H1 (cell line): Measurements from ENCODE around the gene CDH1. TPM values are rescaled to one million over a fixed set of nuclear protein-coding genes. Genes with fewer than 3 reads are reported as not detected.
A peak's percentile ranks its signal among the peaks of the same experiment; 100 is the strongest.

Experiments used
- BCL11A ChIP-seq, 2 experiments: IDR thresholded peaks; one replicate each; pipeline ENCODE4 v1.6.1; 2011; ENCODE audit warnings: low read depth in 2 of 2, low read length in 2 of 2, mild to moderate bottlenecking in 2 of 2
- CHD2 ChIP-seq: IDR thresholded peaks from 2 replicates; pipeline ENCODE4 v1.6.1; 2012; ENCODE audit warnings: low read length, improper control_type of control experiment
- HDAC2 ChIP-seq, 2 experiments: fragments of 300-600 bp in 1 of 2; sonication (generic) in 1 of 2; IDR thresholded peaks; 2 replicates each; pipeline ENCODE4 v1.6.1; 2011 to 2012; ENCODE audit warnings: low read depth in 2 of 2, low read length in 2 of 2, mild to moderate bottlenecking in 2 of 2, moderate library complexity in 2 of 2, borderline replicate concordance in 1 of 2, inconsistent platforms in 1 of 2
- MAFK ChIP-seq: IDR thresholded peaks from 2 replicates; pipeline ENCODE4 v1.6.1; 2012; ENCODE audit warnings: low read depth, mild to moderate bottlenecking, improper control_type of control experiment, low read length
- NANOG ChIP-seq: IDR thresholded peaks from 2 replicates; pipeline ENCODE4 v1.6.1; 2011; ENCODE audit warnings: low read length, low read depth, mild to moderate bottlenecking, inconsistent platforms; ENCODE audit not compliant: insufficient read depth, poor library complexity, severe bottlenecking
- NRF1 ChIP-seq: IDR thresholded peaks from 2 replicates; pipeline ENCODE4 v1.6.1; 2011; ENCODE audit warnings: mild to moderate bottlenecking, low read depth, low read length, improper control_type of control experiment
- SP2 ChIP-seq: IDR thresholded peaks from 2 replicates; pipeline ENCODE4 v1.6.1; 2012; ENCODE audit warnings: mild to moderate bottlenecking, low read length, inconsistent platforms
- TAF1 ChIP-seq: IDR thresholded peaks from 2 replicates; pipeline ENCODE4 v1.6.1; 2011; ENCODE audit warnings: mild to moderate bottlenecking, low read depth, low read length
- TAF7 ChIP-seq: optimal IDR thresholded peaks from 2 replicates; pipeline ENCODE3; 2011; ENCODE audit warnings: low read depth, mild to moderate bottlenecking, inconsistent platforms, low read length, moderate library complexity, borderline replicate concordance
- TEAD4 ChIP-seq: IDR thresholded peaks from 2 replicates; pipeline ENCODE4 v1.6.1; 2012; ENCODE audit warnings: low read depth, low read length, inconsistent platforms, mixed read lengths
- polyA plus RNA-seq, 7 experiments: library from polyadenylated mRNA; depleted of rRNA in 3 of 7; stranded (reverse) in 5 of 7; unstranded in 2 of 7; fragments of >200 nt in 5 of 7; fragments of 200-250 nt in 2 of 7; gene quantifications; 1 replicate in 5 of 7; 2 replicates in 1 of 7; 4 replicates in 1 of 7; pipeline versions ENCODE4 v1.2.1 to v1.2.3, GENCODE V29; 2011 to 2013; ENCODE audit warnings: missing spikeins in 2 of 7, mixed read lengths in 2 of 7
- total RNA-seq: library from RNA; stranded (reverse); fragmentation: NEBNext Ultra II Directional; extraction: Animal tissue kit (Norgen Biotek cat#: 25700); gene quantifications from 2 replicates; pipeline ENCODE4 v1.2.1, GENCODE V29; 2021

CDH1 gene
- total and polyA plus RNA-seq, 2 of the 8 experiments (the other 6 are each of a cell fraction or from before 2014, with no cell fraction given): 133 to 265 TPM

DNA sequence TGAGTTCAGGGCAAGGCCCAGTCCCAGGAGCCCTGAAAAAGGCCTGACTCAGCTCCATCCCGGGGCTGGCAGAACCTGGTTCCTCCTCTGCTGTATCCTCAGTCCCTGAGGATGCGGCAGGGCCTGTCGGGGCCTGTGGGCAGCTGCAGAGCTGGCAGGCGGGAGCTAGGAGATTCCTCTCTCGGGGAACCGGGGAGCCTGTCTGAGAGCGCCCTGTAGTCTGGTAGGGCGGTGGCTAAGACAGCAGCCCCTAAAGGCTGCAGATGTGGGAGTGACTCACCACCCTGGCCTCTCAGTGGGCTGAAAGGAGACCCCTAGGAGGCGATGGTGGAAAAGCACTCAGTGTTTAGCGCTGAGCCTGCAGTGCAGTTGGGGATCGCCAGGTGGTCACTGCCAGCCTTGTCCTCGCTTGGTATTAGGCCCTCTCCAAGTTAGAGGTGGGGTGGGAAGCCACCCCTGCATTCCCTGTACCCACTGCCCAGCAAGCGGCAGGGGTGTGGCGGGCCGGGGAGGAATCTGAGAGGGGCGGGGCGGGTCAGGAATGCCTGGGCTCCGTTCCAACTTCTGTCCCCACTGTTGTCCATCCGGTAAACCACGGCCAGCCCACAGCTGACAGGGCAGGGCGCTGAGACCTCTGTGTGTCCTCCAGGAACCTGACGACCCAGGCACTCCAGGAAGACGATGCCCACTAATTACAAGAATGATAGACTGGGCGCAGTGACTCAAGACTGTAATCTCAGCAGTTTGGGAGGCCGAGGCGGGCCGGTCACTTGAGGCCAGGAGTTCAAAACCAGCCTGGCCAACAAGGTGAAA, 29.5 kb upstream of the CDH1 start (continued):
- no peak for TF ChIP-seq CHD2
- no peak for TF ChIP-seq TAF7
- TF ChIP-seq TAF1: no peak; the same call in 1 of the 2 replicates
- TF ChIP-seq BCL11A (IDR thresholded peaks at IDR 0.05; ENCODE audit: low read depth in 2 of 2, low read length in 2 of 2): no peak
- peak; percentile 33; the same call in 1 of the 2 replicates for TF ChIP-seq MAFK
- TF ChIP-seq HDAC2 (IDR thresholded peaks at IDR 0.05; ENCODE audit: borderline replicate concordance in 1 of 2, low read depth in 2 of 2, low read length in 2 of 2): peak; percentile 14 to 64; a peak in 1 of 4 replicates
- TF ChIP-seq NRF1: no peak
- TF ChIP-seq NANOG: no peak
- TF ChIP-seq TEAD4: peak; percentile 56; the same call in 1 of the 2 replicates
- no peak for TF ChIP-seq SP2
